T-helper 1 cell treated with Interleukin-12 subunit alpha and Interleukin-12 subunit beta and Interleukin-4 antibody, amounts not matched to agents 30 ng/mL and 1 ng/mL, for 36 hours (primary cell): Measurements from ENCODE around the gene EIPR1. TPM values are rescaled to one million over a fixed set of nuclear protein-coding genes. Genes with fewer than 3 reads are reported as not detected.
"Not testable (repeated sequence)": the region's sequence is repeated elsewhere in the genome, so short reads cannot be mapped to it uniquely, and the experiment has no call there.

Experiments used
- intact Hi-C: fragments of 100-400 bp; cut with micrococcal nuclease; formaldehyde crosslinking; loops from one replicate; pipeline ENCODE4 v1.15.1; 2024
- total RNA-seq: library from RNA; stranded (reverse); gene quantifications from 2 replicates; pipeline ENCODE4 v1.2.3, GENCODE V29; 2022

Gene EIPR1
- total RNA-seq, 1 donor from 2014 or later, result 50.1 TPM

DNA sequence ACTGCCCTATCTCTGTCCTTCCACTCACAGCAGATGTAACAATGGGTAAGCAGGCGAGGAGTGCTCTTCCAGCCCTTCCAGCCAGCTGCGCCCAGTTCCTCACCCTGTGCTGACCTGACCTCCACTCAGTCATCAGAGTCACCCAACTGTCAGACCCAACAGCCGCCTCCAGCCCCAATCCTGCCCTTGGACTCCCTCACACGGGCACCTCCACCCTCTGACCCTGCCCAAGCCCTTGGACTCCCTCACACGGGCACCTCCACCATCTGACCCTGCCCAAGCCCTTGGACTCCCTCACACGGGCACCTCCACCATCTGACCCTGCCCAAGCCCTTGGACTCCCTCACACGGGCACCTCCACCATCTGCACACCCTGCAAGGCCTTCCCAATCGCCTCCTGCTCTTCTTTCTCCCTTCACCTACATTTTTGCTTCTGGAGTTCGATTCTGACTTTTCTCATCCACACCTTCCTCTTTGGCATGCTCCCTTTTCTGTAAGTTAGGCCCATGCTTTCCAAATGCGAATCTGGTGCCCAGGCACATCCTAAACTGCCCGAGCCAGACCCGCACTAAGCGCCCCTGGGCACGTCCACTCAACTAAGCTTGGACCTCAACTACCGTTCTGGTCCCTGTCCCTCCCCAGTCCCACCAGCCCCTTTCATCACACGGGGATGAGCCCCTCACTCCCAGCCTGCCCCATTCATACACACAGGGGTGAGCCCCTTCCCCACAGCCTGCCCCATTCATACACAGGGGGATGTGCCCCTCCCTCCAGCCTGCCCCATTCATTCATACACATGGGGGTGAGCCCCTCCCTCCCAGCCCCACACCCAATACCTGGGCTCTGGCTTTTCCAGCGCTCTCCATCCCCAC, 15.9 kb downstream of the EIPR1 start:
- intact Hi-C loops, result no loop called here

DNA sequence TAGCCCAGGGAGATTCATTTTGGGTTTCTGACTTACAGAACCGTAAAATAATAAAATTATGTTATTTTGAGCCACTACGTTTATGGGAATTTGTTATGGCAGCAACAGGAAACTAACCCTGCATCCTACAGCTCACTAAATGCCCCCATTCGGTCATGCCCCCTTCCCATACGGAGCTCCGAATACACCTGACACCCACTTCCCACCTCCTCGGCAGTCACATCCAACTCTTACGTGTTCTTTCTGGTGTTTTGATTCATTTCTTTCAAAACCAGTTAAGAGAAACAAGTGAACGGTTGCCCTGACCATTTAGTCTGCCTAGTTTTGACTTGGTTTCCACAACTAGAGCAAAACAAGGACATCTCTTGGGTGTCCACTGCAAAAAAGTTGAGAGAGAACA, 19.7 kb downstream of the EIPR1 start:
- intact Hi-C loops, result no loop called here

DNA sequence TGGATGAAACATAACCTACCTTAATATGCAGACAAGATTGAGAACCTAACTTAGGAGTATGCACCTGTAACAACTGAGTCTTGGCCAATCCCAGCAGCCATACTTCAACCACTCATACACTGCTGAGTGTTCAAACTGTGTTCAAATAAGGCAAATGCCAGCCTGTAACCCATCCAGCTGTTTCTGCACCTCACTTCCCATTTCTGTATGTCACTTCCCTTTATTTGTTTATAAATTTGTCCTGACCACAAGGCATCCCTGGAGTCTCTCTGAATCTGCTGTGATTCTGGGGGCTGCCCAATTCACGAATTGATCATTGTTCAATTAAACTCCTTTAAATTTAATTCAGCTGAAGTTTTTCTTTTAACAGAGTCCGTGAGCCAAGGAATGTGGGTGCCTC, 20.2 kb downstream of the EIPR1 start:
- intact Hi-C loops, result not testable (repeated sequence)

DNA sequence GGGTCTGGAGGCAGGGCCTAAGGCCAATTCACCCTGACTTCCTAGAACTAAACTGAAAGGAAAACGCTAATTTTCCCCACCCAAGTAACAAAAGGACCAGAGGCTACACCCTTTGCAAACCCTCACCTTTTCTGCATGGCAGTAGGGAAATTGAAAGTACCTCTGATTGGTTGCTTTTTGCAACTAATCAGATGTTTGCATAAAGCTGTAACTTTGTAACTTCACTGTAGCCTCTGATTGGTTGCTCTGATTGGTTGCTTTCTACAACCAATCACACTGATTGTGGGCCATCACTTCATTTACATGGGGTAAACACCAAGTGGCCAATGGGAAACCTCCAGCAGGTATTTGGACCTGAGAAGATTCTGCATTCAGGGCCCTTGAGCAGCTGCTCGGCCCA, 20.8 kb downstream of the EIPR1 start:
- intact Hi-C loops, result no loop called here

DNA sequence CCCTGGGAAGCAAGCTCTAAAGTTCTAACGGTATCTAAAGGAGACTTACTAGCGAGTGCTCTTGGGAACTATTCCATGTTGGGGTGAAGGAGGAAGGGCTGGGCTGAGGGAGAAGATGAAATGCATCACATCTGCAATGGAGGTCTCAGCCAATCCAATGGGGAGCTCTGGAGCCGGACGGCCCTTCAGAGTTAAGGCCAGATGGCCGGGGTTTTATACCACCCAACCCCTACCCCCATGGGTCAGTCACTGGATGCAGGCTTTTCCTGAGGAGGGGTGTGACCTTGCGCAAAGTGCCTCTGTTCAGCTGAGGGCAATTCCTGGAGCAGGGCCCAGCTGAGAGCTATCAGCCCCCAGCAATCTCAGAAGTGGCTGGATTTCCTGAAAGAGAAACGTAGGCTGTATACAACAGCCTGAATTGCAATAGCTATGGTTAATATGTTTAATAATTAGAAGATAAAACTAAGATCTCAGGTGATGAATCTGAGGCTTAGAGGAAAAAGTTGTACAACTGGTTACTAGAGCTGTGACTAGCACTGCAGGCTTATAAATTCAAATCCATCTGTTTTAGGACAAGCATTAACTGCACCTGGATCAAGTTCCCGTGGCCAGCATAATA, 21.6 kb downstream of the EIPR1 start:
- intact Hi-C loops, result no loop called here

DNA sequence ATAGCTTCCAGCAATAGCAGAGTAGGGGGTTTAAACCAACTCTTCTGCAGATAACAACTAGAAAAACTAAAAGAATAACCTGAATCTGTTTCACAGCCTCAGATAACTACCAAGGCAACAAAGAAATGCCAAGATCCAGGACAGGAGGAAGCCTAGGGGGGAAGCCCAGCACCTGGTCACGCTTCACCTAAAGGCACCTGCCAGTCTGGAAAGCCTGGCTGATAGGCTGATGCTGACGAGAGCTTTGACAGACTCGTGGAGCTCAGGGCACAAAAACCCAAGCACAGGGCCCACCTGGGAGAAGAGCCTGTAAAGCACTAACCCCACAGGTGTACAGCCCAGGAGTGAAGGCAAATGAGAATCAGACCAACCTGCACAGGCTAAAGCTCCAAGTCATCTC, 22.6 kb downstream of the EIPR1 start:
- intact Hi-C loops, result no loop called here

DNA sequence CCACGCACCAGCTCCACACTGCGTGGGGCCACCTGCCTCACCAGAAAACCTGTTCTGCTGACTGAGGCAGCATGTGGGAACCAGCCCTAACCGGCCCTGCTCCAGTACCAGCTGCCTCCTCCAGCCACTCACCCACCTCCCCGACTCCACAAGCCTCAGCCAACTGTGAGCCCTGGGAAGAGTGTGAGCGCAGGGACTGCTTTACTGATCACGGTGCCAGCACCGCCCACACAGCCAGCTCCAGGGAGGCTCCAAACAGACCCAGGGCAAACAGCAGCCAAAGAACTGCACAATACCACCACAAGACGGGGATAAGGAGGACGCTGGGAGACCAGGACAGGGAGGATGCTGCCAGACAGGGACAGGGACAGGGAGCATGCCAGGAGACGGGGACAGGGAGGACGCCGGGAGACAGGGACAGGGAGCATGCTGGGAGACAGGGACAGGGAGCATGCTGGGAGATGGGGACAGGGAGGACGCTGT, 28.4 kb downstream of the EIPR1 start:
- intact Hi-C loops, result no loop called here

DNA sequence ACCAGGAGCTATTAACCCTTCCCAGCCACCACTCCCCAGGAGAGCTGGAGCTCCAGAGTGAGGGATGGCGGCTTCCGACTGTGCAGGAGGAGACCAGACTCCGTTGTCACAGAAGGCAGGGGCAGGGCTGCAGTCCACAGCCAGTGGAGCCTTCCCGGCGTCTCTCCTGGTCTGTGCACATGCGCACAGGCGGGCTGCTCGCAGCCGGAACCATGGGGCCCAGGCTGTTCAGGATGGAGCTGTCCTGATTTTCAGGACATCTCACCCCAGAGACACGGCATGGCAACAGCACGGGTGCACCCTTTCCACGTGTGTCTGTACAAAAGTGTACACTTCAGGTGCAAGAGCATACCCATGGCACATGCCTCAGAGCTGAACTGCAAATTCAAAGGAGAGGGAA, 28.9 kb downstream of the EIPR1 start:
- intact Hi-C loops, result no loop called here

DNA sequence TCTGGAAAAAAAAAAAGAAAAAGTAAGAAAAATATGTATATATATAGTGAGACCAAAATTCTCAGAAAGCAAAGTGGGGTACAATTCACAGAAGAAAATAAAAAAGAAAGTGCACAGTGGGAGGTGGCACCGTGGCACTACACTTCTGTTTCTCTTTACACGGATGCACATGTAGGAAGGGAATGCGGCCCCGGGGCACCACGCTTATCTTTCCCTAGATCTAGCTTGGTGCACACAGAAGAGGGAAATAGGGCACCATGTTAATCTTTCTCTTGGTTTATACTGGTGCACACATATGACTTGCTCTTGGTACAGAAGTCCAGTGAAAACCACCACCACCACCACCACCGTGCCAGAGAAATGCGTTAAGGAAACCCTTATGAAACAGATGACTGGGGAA, 32.0 kb downstream of the EIPR1 start:
- intact Hi-C loops, result no loop called here

DNA sequence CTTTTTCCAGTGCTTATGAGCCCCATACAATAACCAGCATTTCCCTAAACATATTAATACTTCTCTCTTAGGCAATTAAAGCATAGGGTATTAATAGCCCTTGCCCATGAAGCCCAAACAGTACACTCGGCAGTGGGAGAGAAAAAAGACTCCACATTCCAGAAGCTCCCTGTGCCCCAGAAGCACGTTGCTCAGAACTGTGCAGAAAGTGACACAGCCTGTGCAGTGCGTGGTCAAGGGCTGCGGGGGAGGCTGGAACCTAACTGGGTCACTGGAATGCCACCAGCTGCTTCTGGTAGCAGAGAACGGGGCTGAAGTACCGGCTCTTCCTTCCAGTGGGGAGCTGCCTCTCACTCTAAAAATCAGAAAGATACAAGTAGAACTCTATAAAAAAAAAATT, 32.7 kb downstream of the EIPR1 start:
- intact Hi-C loops, result no loop called here

DNA sequence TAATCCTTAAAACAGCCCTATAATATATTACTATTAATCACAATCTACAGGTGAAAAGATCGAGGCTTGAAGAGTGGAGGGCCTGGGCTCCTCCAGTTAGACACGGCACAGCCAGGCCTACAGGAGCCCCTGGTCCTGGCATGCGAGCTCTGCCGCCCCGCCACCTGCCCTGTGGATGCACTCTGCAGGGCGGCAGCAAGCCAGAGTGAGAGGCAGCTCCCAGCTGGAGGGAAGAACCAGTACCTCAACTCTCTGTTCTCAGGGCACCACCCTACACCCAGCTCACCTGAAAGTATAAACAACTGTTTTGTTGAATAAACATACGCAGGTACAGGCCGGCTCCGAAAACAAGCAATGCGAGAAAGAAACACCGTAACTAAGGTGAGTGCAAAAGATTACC, 34.6 kb downstream of the EIPR1 start:
- intact Hi-C loops, result no loop called here

DNA sequence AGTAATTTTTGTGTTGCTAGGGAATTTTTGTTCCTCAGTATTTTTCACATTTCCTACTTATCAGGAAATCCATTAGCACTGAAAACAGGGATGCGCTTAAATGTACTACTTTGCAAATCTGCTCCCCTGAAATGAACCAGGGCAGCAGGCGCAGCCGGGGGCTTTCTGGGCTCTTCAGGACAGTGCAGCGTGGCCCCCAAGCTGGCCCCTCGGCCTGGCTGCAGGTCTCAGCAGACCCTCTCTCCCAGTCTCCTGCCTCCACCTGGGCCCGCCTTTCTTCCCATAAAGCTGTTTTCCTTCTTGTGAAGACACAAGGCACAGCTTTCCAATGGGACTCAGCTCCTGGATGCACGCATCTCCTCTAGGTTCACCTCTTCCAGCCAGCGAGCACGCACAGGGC, 35.3 kb downstream of the EIPR1 start:
- intact Hi-C loops, result no loop called here

DNA sequence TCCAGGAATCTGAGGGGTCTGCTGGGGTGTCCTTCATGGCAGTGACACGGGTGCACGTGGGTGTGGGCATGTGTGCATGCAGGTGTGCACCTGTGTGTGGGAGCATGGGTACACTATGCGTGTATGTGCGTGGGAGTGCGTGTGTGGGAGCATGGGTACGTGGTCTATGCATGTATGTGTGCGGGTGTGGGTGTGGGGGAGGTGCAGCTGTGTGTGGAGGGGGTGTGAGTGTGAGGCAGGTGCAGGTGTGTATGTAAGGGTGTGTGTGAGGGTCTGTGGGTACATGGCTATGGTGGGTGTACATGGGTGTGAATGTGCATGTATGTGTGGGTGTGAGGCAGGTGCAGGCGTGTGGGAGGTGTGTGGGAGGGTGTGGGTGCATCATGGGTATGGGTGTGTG, 36.3 kb downstream of the EIPR1 start:
- intact Hi-C loops, result no loop called here

DNA sequence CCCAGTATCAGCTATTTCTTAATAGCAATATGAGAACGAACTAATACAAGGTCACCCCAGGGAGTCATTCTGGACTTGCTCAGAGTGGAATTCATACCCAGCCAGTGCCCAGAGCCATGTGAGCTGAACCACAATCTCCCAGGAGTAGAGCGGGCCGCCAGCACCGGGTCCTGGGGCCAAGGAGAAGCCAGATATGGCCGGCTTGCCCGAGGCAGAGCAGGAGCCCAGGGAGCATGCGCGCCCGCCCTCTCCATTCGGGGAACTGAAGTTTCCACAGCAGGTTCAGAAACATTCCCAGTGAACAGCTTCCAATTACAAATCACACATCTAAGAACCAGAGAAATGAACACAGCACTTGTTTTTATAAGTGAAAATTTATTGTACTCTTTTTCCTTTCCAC, 37.5 kb downstream of the EIPR1 start:
- intact Hi-C loops, result no loop called here

DNA sequence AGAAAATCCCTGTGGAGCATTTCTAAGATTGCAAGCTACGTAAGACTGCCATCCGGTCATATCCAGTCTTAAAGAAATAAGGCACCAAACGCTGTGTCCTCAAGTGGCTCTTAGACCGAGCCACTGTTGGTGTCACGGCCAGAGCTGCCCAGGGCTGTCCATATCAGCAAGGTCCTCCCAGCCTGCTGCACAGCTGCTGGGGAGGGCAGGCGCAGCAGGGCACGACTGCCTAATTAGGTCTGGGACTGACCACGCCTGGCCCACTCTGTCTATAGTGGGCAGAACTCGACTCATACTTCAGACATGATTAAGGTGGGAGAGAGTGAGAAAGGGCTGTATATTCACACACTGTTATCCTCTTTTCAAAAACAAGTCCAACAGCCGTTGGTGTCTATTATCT, 39.3 kb downstream of the EIPR1 start:
- intact Hi-C loops, result no loop called here

DNA sequence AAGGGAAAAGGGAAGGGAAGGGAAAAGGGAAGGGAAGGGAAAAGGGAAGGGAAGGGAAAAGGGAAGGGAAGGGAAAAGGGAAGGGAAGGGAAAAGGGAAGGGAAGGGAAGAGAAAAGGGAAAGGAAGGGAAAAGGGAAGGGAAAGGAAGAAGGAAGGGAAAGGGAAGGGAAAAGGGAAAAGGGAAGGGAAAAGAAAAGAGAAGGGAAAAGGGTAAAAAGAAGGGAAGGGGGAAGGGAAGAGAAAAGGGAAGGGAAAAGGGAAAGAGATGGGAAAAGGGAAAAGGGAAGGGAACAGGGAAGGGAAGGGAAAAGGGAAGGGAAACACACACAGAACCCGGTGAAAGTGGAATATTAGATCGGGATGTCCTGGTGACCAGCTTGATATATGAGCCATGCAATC, 40.8 kb downstream of the EIPR1 start:
- intact Hi-C loops, result no loop called here

DNA sequence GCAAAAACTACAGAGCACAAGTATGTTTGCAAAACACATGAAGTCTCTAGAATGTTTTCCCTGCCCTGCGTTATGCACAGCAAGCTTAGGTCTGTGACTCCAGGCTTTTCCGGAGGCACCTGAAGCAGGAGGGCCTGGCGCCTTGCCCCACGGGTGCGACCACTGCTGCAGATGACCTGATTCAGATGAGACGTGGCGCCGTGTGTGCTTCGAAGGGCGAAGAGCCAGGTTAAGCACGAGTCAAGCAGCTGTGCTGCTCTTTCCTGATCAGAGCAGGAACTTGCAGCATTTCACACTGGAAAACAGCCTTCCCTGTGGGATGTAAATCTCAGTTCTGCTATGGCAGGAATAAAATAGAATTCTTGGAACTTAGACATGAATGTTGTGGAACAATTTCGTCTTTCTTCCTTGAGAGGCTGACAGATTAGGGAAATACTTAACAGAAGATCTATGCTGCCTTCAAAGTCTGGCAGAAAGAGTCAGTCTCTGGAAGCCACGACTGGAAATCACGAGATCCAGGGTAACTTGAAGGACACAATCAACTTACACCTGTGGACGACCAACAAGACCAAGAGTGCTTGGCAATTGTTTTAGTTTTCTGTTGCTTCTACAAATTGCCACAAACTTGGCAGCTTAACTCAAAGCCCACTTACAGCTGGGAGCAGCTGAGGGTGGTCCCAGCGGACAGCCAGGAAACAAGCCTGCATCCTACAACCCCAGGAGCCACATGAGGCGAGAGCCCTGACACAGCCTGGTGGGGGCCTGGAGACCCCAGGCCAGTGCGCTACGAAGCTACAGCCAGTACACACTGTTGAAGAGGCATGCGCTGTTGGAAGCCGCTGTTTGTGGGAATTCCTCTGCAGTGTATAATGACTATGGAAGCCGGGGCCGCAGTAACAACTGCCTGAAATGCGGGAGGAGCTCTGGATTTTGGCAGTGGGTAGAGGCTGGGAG, 42.9 kb downstream of the EIPR1 start:
- intact Hi-C loops, result no loop called here

DNA sequence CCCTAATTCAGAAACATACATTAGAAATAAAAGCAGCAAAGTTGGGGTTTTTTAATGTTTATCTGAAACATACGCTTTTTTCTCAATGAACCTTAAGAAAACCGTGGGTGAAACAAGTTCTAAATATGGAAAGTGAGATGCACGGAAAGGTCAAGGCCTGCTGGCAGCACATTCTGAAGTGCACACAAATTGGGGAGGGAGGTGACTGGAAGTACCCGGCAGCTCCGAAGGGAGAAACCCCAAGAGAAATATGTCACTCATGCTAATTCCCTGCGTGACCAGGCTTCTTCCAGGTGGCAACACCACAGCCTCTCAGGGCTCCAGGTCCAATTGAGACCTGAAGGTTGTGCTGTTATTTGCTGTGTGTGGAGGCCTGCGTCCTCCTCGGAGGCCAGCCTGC, 45.5 kb downstream of the EIPR1 start:
- intact Hi-C loops, result no loop called here

DNA sequence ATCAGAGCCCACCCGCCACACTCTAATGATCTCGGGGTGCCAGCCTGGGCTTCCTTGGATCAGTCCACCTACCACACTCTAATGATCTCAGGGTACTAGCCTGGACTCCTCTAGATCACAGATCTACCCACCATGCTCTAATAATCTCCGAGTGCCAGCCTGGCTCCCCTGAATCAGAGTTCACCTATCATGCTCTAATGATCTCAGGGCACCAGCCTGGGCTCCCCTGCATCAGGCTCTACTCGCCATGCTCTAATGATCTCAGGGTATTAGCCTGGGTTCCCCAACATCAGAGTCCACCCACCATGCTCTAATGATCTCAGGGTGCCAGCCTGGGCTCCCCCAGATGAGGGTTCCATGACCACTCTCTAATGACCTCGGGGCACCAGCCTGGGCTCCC, 48.1 kb downstream of the EIPR1 start:
- intact Hi-C loops, result no loop called here

DNA sequence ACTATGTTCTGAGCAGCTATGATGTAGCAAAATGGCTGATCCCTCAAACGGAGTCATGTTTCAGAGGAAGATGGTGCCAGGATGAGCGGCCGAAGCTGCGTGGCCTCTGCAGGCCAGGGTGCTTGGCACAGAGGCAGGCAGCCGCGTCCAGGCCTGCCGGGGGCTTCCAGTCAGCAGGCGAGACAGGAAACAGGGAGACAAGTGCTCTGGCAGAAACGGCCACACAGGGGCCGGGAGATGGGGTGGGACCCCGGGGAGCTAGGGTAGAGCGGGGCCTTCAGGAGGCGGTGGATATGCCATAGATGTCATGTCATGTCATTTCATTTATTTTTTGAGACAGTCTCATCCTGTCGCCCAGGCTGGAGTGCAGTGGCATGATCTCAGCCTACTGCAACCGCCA, 50.7 kb downstream of the EIPR1 start:
- intact Hi-C loops, result no loop called here

DNA sequence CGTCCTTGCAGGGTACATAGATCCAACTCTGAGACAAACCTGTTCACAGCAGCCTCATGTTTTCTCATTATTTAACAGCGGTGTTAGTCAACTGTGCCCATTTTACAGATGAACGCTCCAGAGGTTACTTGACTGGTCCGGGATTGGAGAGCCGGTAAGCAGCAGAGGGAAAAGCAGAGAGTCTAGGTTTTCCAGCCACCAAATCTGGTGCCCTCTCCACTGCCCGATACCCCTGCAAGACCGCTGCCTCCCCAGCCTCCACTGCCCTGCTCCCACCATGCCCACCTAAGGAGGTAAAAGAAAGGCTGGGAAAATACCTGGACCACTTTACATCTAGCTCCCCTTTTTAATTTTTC, 51.5 kb downstream of the EIPR1 start:
- intact Hi-C loops, result no loop called here
